WTC11 (cell line): ENCODE data around the gene ASTN2.

Experiments used
- CTCF ChIP-seq: fragments of 200-600 bp; IDR thresholded peaks from 2 replicates; pipeline ENCODE4 v1.8.0; 2022; ENCODE audit warnings: antibody characterized with exemption
- E2F4 ChIP-seq: sonication (generic); formaldehyde crosslinking; IDR thresholded peaks from 2 replicates; pipeline ENCODE4 v1.8.1; 2022; ENCODE audit warnings: low read depth, mild to moderate bottlenecking, moderate library complexity, missing genetic modification reagents, borderline replicate concordance
- NFYB ChIP-seq: sonication (generic); formaldehyde crosslinking; conservative IDR thresholded peaks from 2 replicates; pipeline ENCODE4 v1.8.0; 2022; ENCODE audit warnings: low read depth, missing genetic modification reagents
- SMAD4 ChIP-seq: sonication (generic); formaldehyde crosslinking; IDR thresholded peaks from 2 replicates; pipeline ENCODE4 v1.8.0; 2022; ENCODE audit warnings: mild to moderate bottlenecking, missing genetic modification reagents
- SP1 ChIP-seq: sonication (generic); formaldehyde crosslinking; conservative IDR thresholded peaks from 2 replicates; pipeline ENCODE4 v1.8.1; 2022; ENCODE audit warnings: missing genetic modification reagents
- TCF7 ChIP-seq: sonication (generic); formaldehyde crosslinking; IDR thresholded peaks from 2 replicates; pipeline ENCODE4 v1.8.0; 2022; ENCODE audit warnings: mild to moderate bottlenecking, low read depth, missing genetic modification reagents, moderate library complexity

GRCh38 chr9:117145081-117145480 is 269.8 kb downstream of the ASTN2 start:
- no peak for TF ChIP-seq CTCF
- TF ChIP-seq TCF7, result no peak
- TF ChIP-seq SP1 (CRISPR knock-in tag), result no peak
- TF ChIP-seq SMAD4 (CRISPR knock-in tag), result no peak
- TF ChIP-seq NFYB (CRISPR knock-in tag), result no peak
- no peak for TF ChIP-seq E2F4 (CRISPR knock-in tag)
